Rectal smooth muscle tissue (tissue), 1 donor: Measurements from ENCODE around the gene DGKI.
"Not testable (repeated sequence)": the region's sequence is repeated elsewhere in the genome, so short reads cannot be mapped to it uniquely, and the experiment has no call there.

ENCODE experiments used
- H3K27ac ChIP-seq: one replicate; pipeline ENCODE4 v1.7.0; 2013; ENCODE audit warnings: low read depth, low read length, inconsistent platforms
- H3K27me3 ChIP-seq: one replicate; pipeline ENCODE4 v1.7.0; 2013; ENCODE audit warnings: low read length; ENCODE audit not compliant: control insufficient read depth, insufficient read depth
- H3K36me3 ChIP-seq: one replicate; pipeline ENCODE4 v1.7.0; 2013; ENCODE audit warnings: low read length; ENCODE audit not compliant: control insufficient read depth, insufficient read depth
- H3K4me1 ChIP-seq: one replicate; pipeline ENCODE4 v1.7.0; 2013; ENCODE audit warnings: low read length; ENCODE audit not compliant: control insufficient read depth, insufficient read depth
- H3K4me3 ChIP-seq: one replicate; pipeline ENCODE4 v1.7.0; 2013; ENCODE audit warnings: low read length
- H3K9ac ChIP-seq: one replicate; pipeline ENCODE4 v1.7.0; 2013; ENCODE audit warnings: low read length

The DGKI gene

DNA sequence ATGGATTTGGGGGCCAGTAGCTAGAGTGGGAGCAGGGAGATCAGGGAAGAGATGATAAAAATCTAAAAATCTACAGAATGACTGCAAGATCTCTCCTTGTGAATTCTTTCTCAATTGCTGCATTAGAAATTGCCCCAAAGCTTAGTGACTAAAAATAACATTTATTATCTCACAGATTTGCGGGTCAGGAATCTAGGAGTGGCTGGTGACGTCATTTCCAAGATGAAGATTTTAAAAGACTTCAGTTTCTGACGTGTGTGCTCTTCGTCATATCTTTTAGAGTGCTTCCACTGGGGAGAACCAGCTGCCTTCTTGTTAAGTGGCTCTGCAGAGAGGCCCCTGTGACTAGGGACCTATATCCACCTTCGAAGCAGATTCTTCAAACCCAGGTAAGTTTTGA is 112.6 kb downstream of the DGKI start:
- Histone ChIP-seq H3K36me3 (no peaks in the 10 kb centered on the region), H3K27ac (no peak overlapping the region), H3K9ac (no peak overlapping the region), H3K4me3 (no peak overlapping the region), H3K4me1 (no peaks in the 10 kb centered on the region), H3K27me3 (no peaks in the 10 kb centered on the region)

GRCh38 chr7:137732168-137732567 is 114.6 kb downstream of the DGKI start:
- H3K4me1 ChIP-seq, result no peaks in the 10 kb centered on the region
- no peaks in the 10 kb centered on the region for H3K27me3 ChIP-seq
- H3K36me3 ChIP-seq, result no peaks in the 10 kb centered on the region
- no peak overlapping the region for H3K9ac ChIP-seq
- H3K4me3 ChIP-seq, result no peak overlapping the region
- no peak overlapping the region for H3K27ac ChIP-seq

DNA sequence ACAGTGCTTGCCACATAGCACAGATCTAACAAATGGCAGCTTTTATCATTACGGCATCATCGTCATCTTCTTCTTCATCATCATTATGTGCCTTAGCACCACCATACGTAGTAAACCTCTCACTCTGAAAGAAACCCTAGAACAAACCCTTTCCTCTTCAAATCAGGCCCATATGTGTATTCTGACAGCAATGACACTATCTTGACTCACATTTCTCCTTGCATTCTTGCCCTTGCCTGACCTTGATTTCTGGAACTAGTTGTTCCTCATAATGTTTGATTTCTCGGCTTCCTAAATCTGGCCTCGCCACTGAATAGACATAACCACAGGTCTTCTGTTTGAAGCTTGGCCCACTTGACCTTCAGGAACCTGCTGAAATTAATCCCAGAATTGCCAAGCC is 115.3 kb downstream of the DGKI start:
- no peak overlapping the region for H3K4me3 ChIP-seq
- no peak overlapping the region for H3K27ac ChIP-seq
- no peaks in the 10 kb centered on the region for H3K4me1 ChIP-seq
- H3K9ac ChIP-seq, result no peak overlapping the region
- H3K36me3 ChIP-seq, result no peaks in the 10 kb centered on the region
- H3K27me3 ChIP-seq, result no peaks in the 10 kb centered on the region

DNA sequence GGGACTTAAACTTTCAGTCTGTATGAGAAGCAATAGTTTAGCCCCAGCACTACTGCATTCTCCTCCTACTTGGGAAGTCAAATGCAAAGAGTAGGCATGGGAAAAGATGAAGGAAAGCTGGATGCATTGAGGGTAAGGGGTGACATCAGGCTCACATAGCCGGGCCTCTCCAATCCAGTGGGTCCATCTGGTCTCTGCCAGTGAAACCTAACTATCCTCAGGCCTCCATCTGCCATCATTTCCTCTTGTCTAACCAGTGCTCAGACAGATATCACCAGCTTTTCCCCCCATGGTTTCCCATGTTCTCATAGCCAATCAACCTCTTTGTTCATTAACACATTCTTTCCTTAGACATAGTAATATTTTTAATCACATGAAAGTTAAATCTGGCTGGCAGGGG is 118.3 kb downstream of the DGKI start:
- Histone ChIP-seq H3K9ac (no peak overlapping the region), H3K4me1 (no peaks in the 10 kb centered on the region), H3K27ac (no peak overlapping the region), H3K36me3 (no peaks in the 10 kb centered on the region), H3K27me3 (no peaks in the 10 kb centered on the region), H3K4me3 (no peak overlapping the region)

DNA sequence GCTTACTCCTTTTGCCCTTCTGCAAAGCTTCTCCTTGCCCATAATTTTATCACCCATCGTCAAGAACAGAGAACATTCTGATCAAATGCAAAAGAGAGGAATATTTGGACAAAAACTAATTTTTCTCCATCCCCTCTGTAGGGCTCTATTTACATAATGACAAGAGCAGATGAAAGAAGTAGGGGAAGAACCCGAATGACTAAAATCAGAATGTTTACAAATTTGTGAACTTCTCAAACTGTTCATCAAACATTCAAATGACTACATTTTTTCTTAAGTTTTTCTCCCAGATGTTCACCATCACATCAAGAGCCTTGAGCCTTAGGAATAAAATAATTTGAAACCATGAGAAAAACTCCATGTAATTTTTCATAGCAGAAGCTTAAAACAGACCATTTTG is 119.4 kb downstream of the DGKI start:
- Histone ChIP-seq H3K36me3 (no peaks in the 10 kb centered on the region), H3K4me1 (no peaks in the 10 kb centered on the region), H3K9ac (no peak overlapping the region), H3K27ac (no peak overlapping the region), H3K27me3 (no peaks in the 10 kb centered on the region), H3K4me3 (no peak overlapping the region)

GRCh38 chr7:137718355-137718754 is 128.4 kb downstream of the DGKI start:
- Histone ChIP-seq H3K9ac (no peak overlapping the region), H3K4me3 (no peak overlapping the region), H3K27ac (no peak overlapping the region), H3K27me3 (no peaks in the 10 kb centered on the region), H3K4me1 (no peaks in the 10 kb centered on the region), H3K36me3 (no peaks in the 10 kb centered on the region)

DNA sequence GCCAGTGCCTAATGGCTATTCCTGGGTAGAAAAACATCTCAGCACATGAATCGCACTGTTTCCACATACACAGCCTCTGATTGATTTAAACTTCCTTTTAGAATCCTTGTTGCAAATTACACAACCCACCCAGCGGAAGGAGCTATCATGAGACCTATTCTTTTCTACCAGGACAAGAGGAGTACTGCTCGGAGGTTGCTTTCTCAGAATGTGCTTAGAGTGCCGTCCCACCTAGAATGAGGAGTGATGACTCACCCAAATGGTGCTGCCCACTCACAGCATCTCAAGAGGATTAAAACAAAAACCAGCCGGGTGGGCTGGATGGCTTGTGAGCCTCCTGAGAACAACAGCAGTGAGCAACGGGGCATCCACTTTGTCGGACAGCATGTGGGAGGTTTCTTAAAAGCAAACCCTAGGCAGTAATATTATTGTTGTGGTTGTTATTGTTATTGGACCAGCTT is 128.9 kb downstream of the DGKI start:
- no peaks in the 10 kb centered on the region for H3K27me3 ChIP-seq
- no peak overlapping the region for H3K27ac ChIP-seq
- H3K4me1 ChIP-seq, result no peaks in the 10 kb centered on the region
- no peak overlapping the region for H3K9ac ChIP-seq
- no peaks in the 10 kb centered on the region for H3K36me3 ChIP-seq
- no peak overlapping the region for H3K4me3 ChIP-seq

- no peak overlapping the region for H3K27ac ChIP-seq
- no peaks in the 10 kb centered on the region for H3K36me3 ChIP-seq
- no peaks in the 10 kb centered on the region for H3K27me3 ChIP-seq
- no peak overlapping the region for H3K9ac ChIP-seq
- H3K4me3 ChIP-seq, result no peak overlapping the region
- no peaks in the 10 kb centered on the region for H3K4me1 ChIP-seq
Observed at GRCh38 chr7:137717045-137717444, 129.7 kb downstream of the DGKI start.

GRCh38 chr7:137716061-137716460 is 130.7 kb downstream of the DGKI start:
- Histone ChIP-seq H3K27ac (no peak overlapping the region), H3K4me3 (no peak overlapping the region), H3K27me3 (no peaks in the 10 kb centered on the region)

GRCh38 chr7:137715533-137715932 is 131.2 kb downstream of the DGKI start:
- Histone ChIP-seq H3K4me1 (no peaks in the 10 kb centered on the region), H3K27me3 (no peaks in the 10 kb centered on the region), H3K27ac (no peak overlapping the region), H3K9ac (no peak overlapping the region), H3K36me3 (no peaks in the 10 kb centered on the region), H3K4me3 (no peak overlapping the region)

More at GRCh38 chr7:137716061-137716460, 130.7 kb downstream of the DGKI start:
- H3K36me3 ChIP-seq, result no peaks in the 10 kb centered on the region
- no peak overlapping the region for H3K9ac ChIP-seq
- no peaks in the 10 kb centered on the region for H3K4me1 ChIP-seq

- H3K4me1 ChIP-seq, result no peaks in the 10 kb centered on the region
- H3K36me3 ChIP-seq, result no peaks in the 10 kb centered on the region
- H3K4me3 ChIP-seq, result no peak overlapping the region
- H3K27me3 ChIP-seq, result no peaks in the 10 kb centered on the region
- no peak overlapping the region for H3K27ac ChIP-seq
- H3K9ac ChIP-seq, result no peak overlapping the region
Observed at GRCh38 chr7:137715121-137715520, 131.7 kb downstream of the DGKI start.

DNA sequence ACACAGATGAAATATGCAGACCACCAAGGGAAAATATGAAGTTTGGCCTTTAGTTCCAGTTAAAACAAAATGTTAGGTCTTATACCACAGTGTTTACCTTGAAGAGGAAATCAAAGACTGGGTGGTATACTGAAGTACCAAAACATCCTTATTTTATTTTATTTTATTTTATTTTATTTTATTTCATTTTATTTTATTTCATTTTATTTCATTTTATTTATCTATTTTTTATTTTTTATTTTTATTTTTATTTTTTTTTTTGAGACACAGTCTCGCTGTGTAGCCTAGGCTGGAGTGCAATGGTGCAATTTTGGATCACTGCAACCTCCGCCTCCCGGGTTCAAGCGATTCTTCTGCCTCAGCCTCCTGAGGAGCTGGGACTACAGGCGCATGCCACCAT is 140.4 kb downstream of the DGKI start:
- not testable (repeated sequence) for H3K27ac ChIP-seq, H3K4me3 ChIP-seq

DNA sequence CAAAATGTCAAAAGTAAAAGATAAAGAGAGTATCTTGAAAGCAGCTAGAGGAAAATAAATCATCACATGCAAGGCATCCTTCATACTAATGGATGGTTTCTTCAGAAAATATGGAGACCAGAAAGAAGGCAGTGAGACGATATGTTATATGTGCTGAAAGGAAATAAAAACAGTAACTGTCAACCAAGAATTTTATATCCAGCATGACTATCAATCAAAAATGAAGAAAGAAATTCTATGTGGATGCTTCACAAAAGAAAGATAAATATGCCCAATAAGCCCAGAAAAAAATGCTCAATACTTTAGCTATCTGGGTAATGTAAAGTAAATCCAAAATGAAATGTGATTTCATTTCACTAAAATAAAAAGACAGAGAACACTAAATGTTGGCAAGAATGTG is 142.1 kb downstream of the DGKI start:
- Histone ChIP-seq H3K27me3 (no peaks in the 10 kb centered on the region), H3K4me1 (no peaks in the 10 kb centered on the region), H3K36me3 (no peaks in the 10 kb centered on the region), H3K9ac (no peak overlapping the region), H3K4me3 (no peak overlapping the region), H3K27ac (no peak overlapping the region)

More for the DNA sequence above, 140.4 kb downstream of the DGKI start:
- H3K36me3 ChIP-seq, H3K27me3 ChIP-seq, H3K9ac ChIP-seq, H3K4me1 ChIP-seq: not testable (repeated sequence)
